Measurements from ENCODE around the gene HIPK1.
A peak's percentile ranks its signal among the peaks of the same experiment; 100 is the strongest.

Gene HIPK1

DNA sequence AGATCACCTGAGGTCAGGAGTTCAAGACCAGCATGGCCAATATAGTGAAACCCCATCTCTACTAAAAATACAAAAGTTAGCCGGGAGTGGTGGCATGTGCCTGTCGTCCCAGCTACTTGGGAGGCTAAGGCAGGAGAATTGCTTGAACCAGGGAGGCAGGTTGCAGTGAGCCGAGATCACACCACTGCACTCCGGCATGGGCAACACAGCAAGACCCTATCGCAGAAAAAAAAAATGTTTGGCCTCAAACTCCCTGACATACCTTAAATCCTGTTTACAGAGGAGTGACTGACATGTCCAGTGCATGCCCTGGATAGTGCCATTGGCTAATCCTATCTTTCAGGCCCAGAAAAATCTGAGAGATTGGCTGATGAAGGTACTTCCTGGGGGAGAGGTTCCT, 12.2 kb upstream of the HIPK1 start:
- Histone ChIP-seq H3K9me3 (ENCODE audit: control insufficient read depth, insufficient read depth, low read depth, low read length) (no peaks in the 10 kb centered on the region), H3K36me3 (ENCODE audit: control insufficient read depth, insufficient read depth, low read length) (peaks cover 6% of the 10 kb centered on the region; the same call in 1 of the 2 replicates), H3K27ac (ENCODE audit: low read depth, low read length) (no peak overlapping the region), H3K4me3 (ENCODE audit: low read depth, low read length) (no peak overlapping the region), H3K4me1 (ENCODE audit: control insufficient read depth, insufficient read depth, low read length) (no peaks in the 10 kb centered on the region), H3K9ac (ENCODE audit: low read length) (no peak overlapping the region), H3K27me3 (ENCODE audit: control insufficient read depth, insufficient read depth, low read length) (no peaks in the 10 kb centered on the region)

DNA sequence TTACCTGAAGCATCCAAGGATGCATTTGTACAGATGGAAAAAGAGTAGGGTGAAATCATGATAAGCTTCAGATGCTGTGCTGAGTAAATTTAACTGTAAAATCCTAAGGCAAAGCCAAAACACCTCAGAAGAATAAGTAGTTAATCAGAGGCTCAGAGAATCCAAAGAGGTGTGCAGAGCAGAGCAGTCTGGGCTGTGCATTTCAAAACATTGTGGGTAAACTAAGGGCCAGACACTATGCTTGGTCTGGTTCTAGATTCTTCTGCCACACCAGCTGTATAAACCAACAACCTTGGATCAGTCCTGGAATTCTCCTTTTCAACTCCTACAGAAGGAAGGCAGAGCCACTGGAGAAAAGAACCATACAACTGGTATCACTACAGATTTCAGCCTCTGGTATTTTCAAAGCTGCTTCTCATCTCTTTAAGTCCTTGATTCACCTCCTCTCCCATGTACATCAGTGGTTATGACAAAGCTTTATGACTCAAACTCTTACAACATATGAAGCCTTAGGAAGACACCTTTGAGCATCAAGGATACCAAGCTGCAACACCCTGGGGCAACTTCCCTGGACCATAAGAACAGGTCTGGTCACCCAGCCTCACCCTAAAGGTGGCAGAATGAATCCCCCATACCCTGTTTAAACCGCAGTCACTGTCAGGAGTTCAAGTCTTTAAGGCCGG, 11.6 kb upstream of the HIPK1 start:
- H3K9me3 ChIP-seq (ENCODE audit: control insufficient read depth, insufficient read depth, low read depth, low read length): no peaks in the 10 kb centered on the region
- H3K4me3 ChIP-seq (ENCODE audit: low read depth, low read length): no peak overlapping the region
- no peaks in the 10 kb centered on the region for H3K27me3 ChIP-seq (ENCODE audit: control insufficient read depth, insufficient read depth, low read length)
- no peaks in the 10 kb centered on the region for H3K4me1 ChIP-seq (ENCODE audit: control insufficient read depth, insufficient read depth, low read length)
- no peak overlapping the region for H3K9ac ChIP-seq (ENCODE audit: low read length)
- H3K36me3 ChIP-seq (ENCODE audit: control insufficient read depth, insufficient read depth, low read length): peaks cover 4% of the 10 kb centered on the region; the same call in 1 of the 2 replicates
- no peak overlapping the region for H3K27ac ChIP-seq (ENCODE audit: low read depth, low read length)

DNA sequence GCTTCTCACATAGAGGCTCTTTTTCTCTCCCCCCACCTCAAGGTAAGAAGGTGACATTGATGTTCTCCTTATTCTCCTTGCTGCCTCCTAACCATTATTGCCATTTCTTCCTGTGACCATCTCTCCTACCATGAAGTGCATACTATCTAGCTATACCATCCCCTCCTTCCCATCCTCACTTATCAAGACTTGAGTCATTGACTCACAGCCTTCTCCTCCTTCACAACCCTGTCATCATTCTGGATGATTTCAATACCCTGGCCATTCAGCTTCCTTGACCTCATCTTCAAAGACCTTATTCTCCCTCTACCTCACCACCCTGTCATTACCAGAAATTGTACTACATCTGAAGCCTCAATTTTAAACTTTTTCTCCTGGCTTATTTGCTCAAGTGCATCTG, 10.9 kb upstream of the HIPK1 start:
- no peaks in the 10 kb centered on the region for H3K9me3 ChIP-seq (ENCODE audit: control insufficient read depth, insufficient read depth, low read depth, low read length)
- H3K4me3 ChIP-seq (ENCODE audit: low read depth, low read length): no peak overlapping the region
- H3K9ac ChIP-seq (ENCODE audit: low read length): no peak overlapping the region
- no peaks in the 10 kb centered on the region for H3K27me3 ChIP-seq (ENCODE audit: control insufficient read depth, insufficient read depth, low read length)
- H3K27ac ChIP-seq (ENCODE audit: low read depth, low read length): no peak overlapping the region
- H3K4me1 ChIP-seq (ENCODE audit: control insufficient read depth, insufficient read depth, low read length): no peaks in the 10 kb centered on the region
- no peaks in the 10 kb centered on the region for H3K36me3 ChIP-seq (ENCODE audit: control insufficient read depth, insufficient read depth, low read length)

DNA sequence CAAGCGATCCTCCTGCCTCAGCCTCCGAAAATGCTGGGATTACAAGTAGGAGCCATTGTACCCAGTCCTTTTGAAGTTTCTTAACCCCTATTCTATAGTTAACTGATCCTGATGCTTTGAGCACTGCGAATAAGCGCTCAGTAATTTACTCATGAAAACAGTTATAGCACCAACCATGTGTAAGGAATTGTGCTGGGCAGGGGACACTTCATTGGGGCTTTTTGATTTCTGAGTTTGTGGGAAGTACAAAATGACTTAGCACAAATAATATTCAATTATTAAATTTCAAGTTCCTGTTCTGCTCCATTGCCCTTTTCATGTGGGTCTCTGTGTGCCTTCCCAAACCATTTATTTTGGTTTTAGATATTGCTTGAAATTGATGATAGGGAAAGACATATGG, 6.2 kb upstream of the HIPK1 start:
- Histone ChIP-seq H3K4me3 (ENCODE audit: low read depth, low read length) (no peak overlapping the region), H3K9me3 (ENCODE audit: control insufficient read depth, insufficient read depth, low read depth, low read length) (no peaks in the 10 kb centered on the region), H3K9ac (ENCODE audit: low read length) (no peak overlapping the region), H3K27me3 (ENCODE audit: control insufficient read depth, insufficient read depth, low read length) (no peaks in the 10 kb centered on the region), H3K4me1 (ENCODE audit: control insufficient read depth, insufficient read depth, low read length) (no peaks in the 10 kb centered on the region), H3K36me3 (ENCODE audit: control insufficient read depth, insufficient read depth, low read length) (no peaks in the 10 kb centered on the region), H3K27ac (ENCODE audit: low read depth, low read length) (no peak overlapping the region)

DNA sequence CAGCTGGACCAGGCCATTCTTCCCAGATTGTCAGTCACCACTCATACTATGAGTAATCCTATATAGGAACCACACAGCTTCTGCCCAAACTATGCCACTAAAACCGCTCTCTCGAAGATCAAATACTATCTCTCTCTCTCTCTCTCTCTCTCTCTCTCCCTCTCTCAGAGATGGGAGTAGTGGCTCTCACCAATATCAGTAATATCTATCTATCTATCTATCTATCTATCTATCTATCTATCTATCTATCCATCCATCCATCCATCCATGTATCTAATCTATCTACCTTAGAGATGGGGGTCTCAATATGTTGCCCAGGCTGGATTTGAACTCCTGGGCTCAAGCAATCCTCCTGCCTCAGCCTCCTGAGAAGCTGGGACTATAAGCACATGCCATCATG, 4.7 kb upstream of the HIPK1 start:
- Histone ChIP-seq H3K4me1 (ENCODE audit: control insufficient read depth, insufficient read depth, low read length) (no peaks in the 10 kb centered on the region; the same call in 1 of the 2 replicates), H3K36me3 (ENCODE audit: control insufficient read depth, insufficient read depth, low read length) (no peaks in the 10 kb centered on the region), H3K27me3 (ENCODE audit: control insufficient read depth, insufficient read depth, low read length) (no peaks in the 10 kb centered on the region), H3K27ac (ENCODE audit: low read depth, low read length) (no peak overlapping the region), H3K9me3 (ENCODE audit: control insufficient read depth, insufficient read depth, low read depth, low read length) (no peaks in the 10 kb centered on the region), H3K4me3 (ENCODE audit: low read depth, low read length) (no peak overlapping the region), H3K9ac (ENCODE audit: low read length) (no peak overlapping the region)

DNA sequence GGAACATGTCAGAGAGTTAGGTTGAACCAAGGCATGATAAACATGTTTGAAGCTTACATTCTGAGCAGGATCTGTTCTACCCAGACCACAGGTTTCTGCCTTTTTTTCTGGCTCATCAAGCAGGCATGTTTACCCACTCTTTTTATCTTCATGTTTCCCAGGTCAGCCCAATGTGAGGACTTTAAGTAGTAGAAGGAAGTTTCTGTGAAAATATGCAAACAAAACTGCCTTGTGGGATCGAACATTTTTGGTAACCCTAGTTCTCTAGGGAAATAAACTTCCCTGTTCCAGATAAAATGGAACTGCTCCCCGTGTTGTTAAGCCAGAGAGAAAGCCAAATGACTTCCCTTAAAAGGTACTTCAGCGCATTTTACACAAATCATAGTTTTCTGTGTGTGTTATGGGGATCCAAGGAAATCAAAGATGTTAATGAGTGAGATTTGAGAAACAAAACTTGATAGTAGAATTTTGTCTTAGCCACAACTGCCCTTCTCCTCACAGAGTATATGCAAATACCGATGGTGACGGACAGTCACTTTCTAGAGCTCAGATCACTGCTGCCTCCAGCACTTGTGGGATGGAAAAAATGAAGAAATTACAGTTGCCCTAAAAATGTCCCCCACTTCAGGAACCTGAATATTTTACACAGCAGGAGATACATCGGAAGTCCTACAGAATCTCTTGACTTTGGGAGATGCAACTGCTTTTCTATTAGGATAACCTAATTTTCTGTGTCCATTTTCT, 765 bp upstream of the HIPK1 start:
- H3K4me3 ChIP-seq (ENCODE audit: low read depth, low read length): peak overlapping the region; percentile 99
- H3K9ac ChIP-seq (ENCODE audit: low read length): peak overlapping the region; percentile 78
- H3K4me1 ChIP-seq (ENCODE audit: control insufficient read depth, insufficient read depth, low read length): peaks cover 16% of the 10 kb centered on the region
- H3K36me3 ChIP-seq (ENCODE audit: control insufficient read depth, insufficient read depth, low read length): no peaks in the 10 kb centered on the region
- H3K27ac ChIP-seq (ENCODE audit: low read depth, low read length): no peak overlapping the region
- H3K27me3 ChIP-seq (ENCODE audit: control insufficient read depth, insufficient read depth, low read length): no peaks in the 10 kb centered on the region
- H3K9me3 ChIP-seq (ENCODE audit: control insufficient read depth, insufficient read depth, low read depth, low read length): no peaks in the 10 kb centered on the region

DNA sequence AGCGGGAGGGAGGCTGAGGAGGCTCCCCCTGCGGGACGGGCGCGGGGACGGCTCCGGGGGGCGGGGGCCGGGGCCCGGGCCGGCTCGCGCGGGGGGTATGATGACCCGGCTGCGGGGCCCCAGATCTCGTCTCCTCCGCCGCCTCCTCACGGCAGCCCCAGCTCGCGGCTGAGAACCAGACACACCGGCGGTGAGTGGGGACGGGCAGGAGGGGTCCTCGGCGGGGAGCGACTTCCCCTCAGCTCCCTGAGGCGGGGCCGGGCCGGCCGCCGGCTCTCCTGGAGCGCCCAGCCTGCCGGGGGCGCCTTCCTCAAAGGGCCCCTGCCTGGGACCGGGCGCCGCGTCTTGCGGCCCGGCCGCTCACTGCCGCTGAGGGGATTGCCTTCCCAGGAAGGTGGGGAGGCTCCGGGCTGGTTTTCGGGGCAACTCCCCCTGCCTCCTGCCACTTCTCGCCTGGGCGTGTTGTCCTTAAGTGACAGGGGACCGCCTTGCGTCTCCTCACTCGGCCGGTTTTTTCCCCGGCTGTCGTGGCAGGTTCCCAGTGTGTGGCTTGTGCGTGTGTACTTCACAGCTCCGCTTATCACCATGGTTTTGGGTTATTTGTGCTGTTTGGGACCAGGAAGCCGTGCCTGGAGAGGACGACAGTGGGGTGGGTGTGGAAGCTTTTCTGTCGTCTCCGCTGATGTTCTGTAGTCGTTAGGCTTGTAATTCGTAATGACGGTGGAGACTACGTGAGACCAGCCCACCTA, 800 bp downstream of the HIPK1 start:
- Histone ChIP-seq H3K4me1 (ENCODE audit: control insufficient read depth, insufficient read depth, low read length) (peaks cover 18% of the 10 kb centered on the region), H3K9ac (ENCODE audit: low read length) (peak overlapping the region; percentile 89), H3K27ac (ENCODE audit: low read depth, low read length) (peak overlapping the region; percentile 12; the same call in 1 of the 2 replicates)

DNA sequence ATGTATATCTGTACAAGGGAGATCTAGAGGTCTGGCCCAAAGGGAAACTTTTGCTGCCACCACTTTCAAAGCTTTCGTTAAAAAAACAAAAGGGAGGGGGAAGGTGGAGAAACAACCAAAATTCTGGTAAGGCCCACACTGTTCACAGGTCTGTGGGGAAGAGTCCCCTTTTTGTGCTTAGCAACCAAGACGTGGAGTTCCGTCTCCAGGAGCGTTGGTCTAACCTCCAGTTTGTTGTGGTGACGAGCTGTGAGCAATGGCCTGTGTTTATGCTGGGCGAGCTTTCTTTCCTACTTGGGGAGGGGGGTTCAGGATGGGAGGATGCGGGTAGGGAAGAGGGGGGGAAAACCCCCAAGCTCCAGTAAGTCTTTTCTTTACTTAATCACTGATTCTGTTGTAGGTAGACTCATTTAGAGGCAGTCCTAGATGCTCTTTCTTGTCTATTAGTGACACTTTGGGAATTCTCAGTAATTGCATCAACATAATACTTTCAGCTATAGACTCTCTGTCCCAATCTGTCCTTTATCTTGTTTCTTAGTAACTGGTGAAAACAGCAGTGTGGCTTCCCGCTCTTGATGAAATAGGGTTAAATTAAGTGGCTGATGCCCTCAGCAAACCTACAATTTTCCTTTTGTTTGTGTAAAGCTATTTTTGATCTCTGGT, 1.5 kb downstream of the HIPK1 start:
- Histone ChIP-seq H3K4me3 (ENCODE audit: low read depth, low read length) (peak overlapping the region; percentile 99), H3K9ac (ENCODE audit: low read length) (peak overlapping the region; percentile 89), H3K36me3 (ENCODE audit: control insufficient read depth, insufficient read depth, low read length) (no peaks in the 10 kb centered on the region), H3K27me3 (ENCODE audit: control insufficient read depth, insufficient read depth, low read length) (no peaks in the 10 kb centered on the region), H3K9me3 (ENCODE audit: control insufficient read depth, insufficient read depth, low read depth, low read length) (peaks cover 4% of the 10 kb centered on the region; the same call in 1 of the 2 replicates), H3K27ac (ENCODE audit: low read depth, low read length) (no peak overlapping the region), H3K4me1 (ENCODE audit: control insufficient read depth, insufficient read depth, low read length) (peaks cover 18% of the 10 kb centered on the region)

More for the DNA sequence above, 800 bp downstream of the HIPK1 start:
- peak overlapping the region; percentile 99 for H3K4me3 ChIP-seq (ENCODE audit: low read depth, low read length)
- no peaks in the 10 kb centered on the region for H3K9me3 ChIP-seq (ENCODE audit: control insufficient read depth, insufficient read depth, low read depth, low read length)
- H3K36me3 ChIP-seq (ENCODE audit: control insufficient read depth, insufficient read depth, low read length): no peaks in the 10 kb centered on the region
- H3K27me3 ChIP-seq (ENCODE audit: control insufficient read depth, insufficient read depth, low read length): no peaks in the 10 kb centered on the region

DNA sequence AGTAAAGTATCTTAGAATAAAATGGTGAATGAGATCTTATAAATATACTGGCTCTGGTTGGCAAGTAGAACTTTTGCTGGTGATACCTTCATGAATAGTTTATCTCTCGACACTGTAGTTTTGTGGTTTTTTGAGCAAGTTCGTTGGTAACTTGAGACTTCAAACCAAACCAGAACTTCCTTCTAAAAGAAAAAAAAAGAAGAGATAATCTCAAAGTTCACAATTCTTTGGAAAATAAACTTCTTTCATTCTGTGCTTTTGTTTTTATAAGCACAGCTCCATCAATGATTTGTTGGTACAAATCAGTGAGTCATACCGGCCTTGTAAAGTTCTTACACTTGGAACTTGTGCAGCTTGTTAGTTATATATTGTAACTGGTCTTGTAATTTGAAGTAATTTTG, 2.3 kb downstream of the HIPK1 start:
- no peaks in the 10 kb centered on the region for H3K27me3 ChIP-seq (ENCODE audit: control insufficient read depth, insufficient read depth, low read length)
- H3K36me3 ChIP-seq (ENCODE audit: control insufficient read depth, insufficient read depth, low read length): no peaks in the 10 kb centered on the region
- no peak overlapping the region for H3K9ac ChIP-seq (ENCODE audit: low read length)
- H3K4me3 ChIP-seq (ENCODE audit: low read depth, low read length): peak overlapping the region; percentile 99; the same call in 1 of the 2 replicates
- no peak overlapping the region for H3K27ac ChIP-seq (ENCODE audit: low read depth, low read length)
- peaks cover 18% of the 10 kb centered on the region for H3K4me1 ChIP-seq (ENCODE audit: control insufficient read depth, insufficient read depth, low read length)
- H3K9me3 ChIP-seq (ENCODE audit: control insufficient read depth, insufficient read depth, low read depth, low read length): peaks cover 4% of the 10 kb centered on the region; the same call in 1 of the 2 replicates

DNA sequence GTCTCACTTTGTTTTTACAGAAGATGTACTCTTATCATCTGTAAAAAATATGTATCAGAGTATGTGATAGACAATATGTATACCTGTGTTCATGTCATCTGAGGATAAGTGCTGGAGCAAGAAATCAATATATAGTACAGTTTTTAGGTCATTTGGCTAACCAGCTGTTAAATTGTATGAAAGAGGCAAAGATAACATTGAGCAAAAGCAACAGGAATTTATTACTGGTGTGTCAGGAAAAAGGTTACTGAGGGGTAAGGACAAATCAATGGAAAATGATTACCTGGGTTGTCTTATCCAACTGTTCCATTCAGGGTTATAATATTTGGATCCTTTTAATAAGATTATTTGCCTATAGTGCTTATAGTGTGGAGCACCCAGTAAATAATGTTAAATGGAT, 4.9 kb downstream of the HIPK1 start:
- Histone ChIP-seq H3K4me1 (ENCODE audit: control insufficient read depth, insufficient read depth, low read length) (peaks cover 30% of the 10 kb centered on the region), H3K36me3 (ENCODE audit: control insufficient read depth, insufficient read depth, low read length) (no peaks in the 10 kb centered on the region), H3K9ac (ENCODE audit: low read length) (no peak overlapping the region), H3K27ac (ENCODE audit: low read depth, low read length) (no peak overlapping the region), H3K27me3 (ENCODE audit: control insufficient read depth, insufficient read depth, low read length) (no peaks in the 10 kb centered on the region), H3K4me3 (ENCODE audit: low read depth, low read length) (no peak overlapping the region), H3K9me3 (ENCODE audit: control insufficient read depth, insufficient read depth, low read depth, low read length) (peaks cover 4% of the 10 kb centered on the region; the same call in 1 of the 2 replicates)
